ENCODE results near the gene HOMER2. TPM values are rescaled to one million over a fixed set of nuclear protein-coding genes. Genes with fewer than 3 reads are reported as not detected.
"Not testable (repeated sequence)": the region's sequence is repeated elsewhere in the genome, so short reads cannot be mapped to it uniquely, and the experiment has no call there.

Gene HOMER2
- total RNA-seq, 1 donor, result 11.6 TPM

GRCh38 chr15:82900511-82901060 lies 51.9 kb downstream of the HOMER2 start:
- Histone ChIP-seq H3K9me3 (ENCODE audit: low read depth, low read length) (no peaks in the 10 kb centered on the region), H3K79me2 (ENCODE audit: insufficient read depth, low read length) (no peaks in the 10 kb centered on the region), H3K27ac (ENCODE audit: low read depth, low read length) (no peak overlapping the region), H3K36me3 (ENCODE audit: insufficient read depth, low read length) (no peaks in the 10 kb centered on the region), H2AFZ (ENCODE audit: low read length) (no peak overlapping the region), H3K4me3 (ENCODE audit: insufficient read depth, low read length) (no peak overlapping the region), H4K20me1 (ENCODE audit: insufficient read depth, low read length) (no peaks in the 10 kb centered on the region), H3K4me2 (ENCODE audit: insufficient read depth, low read length) (no peak overlapping the region), H3K27me3 (ENCODE audit: insufficient read depth, low read length) (no peaks in the 10 kb centered on the region), H3K4me1 (ENCODE audit: insufficient read depth, low read length) (no peaks in the 10 kb centered on the region)
- no peak for TF ChIP-seq CTCF (IDR thresholded peaks at IDR 0.05; ENCODE audit: extremely low read depth, low read depth, low read length)
- no peak for DNase-seq (ENCODE audit: insufficient read length, low spot score, missing footprints)

- no peaks in the 10 kb centered on the region for H3K4me1 ChIP-seq (ENCODE audit: insufficient read depth, low read length)
- no peak overlapping the region for H3K27ac ChIP-seq (ENCODE audit: low read depth, low read length)
- H2AFZ ChIP-seq (ENCODE audit: low read length), result no peak overlapping the region
- no peaks in the 10 kb centered on the region for H3K79me2 ChIP-seq (ENCODE audit: insufficient read depth, low read length)
- no peak overlapping the region for H3K4me2 ChIP-seq (ENCODE audit: insufficient read depth, low read length)
- H3K27me3 ChIP-seq (ENCODE audit: insufficient read depth, low read length), result no peaks in the 10 kb centered on the region
- H3K9me3 ChIP-seq (ENCODE audit: low read depth, low read length), result no peaks in the 10 kb centered on the region
- no peaks in the 10 kb centered on the region for H3K36me3 ChIP-seq (ENCODE audit: insufficient read depth, low read length)
- no peaks in the 10 kb centered on the region for H4K20me1 ChIP-seq (ENCODE audit: insufficient read depth, low read length)
- H3K4me3 ChIP-seq (ENCODE audit: insufficient read depth, low read length), result no peak overlapping the region
- DNase-seq (ENCODE audit: insufficient read length, low spot score, missing footprints), result no peak
- no peak for TF ChIP-seq CTCF (IDR thresholded peaks at IDR 0.05; ENCODE audit: extremely low read depth, low read depth, low read length)
Observed at GRCh38 chr15:82898961-82899360, 53.6 kb downstream of the HOMER2 start.

GRCh38 chr15:82895983-82896382 lies 56.5 kb downstream of the HOMER2 start:
- Histone ChIP-seq H3K4me2 (ENCODE audit: insufficient read depth, low read length) (no peak overlapping the region), H3K27me3 (ENCODE audit: insufficient read depth, low read length) (no peaks in the 10 kb centered on the region), H3K27ac (ENCODE audit: low read depth, low read length) (no peak overlapping the region), H4K20me1 (ENCODE audit: insufficient read depth, low read length) (no peaks in the 10 kb centered on the region), H3K4me1 (ENCODE audit: insufficient read depth, low read length) (no peaks in the 10 kb centered on the region), H3K9me3 (ENCODE audit: low read depth, low read length) (no peaks in the 10 kb centered on the region), H3K36me3 (ENCODE audit: insufficient read depth, low read length) (no peaks in the 10 kb centered on the region), H3K4me3 (ENCODE audit: insufficient read depth, low read length) (no peak overlapping the region), H2AFZ (ENCODE audit: low read length) (no peak overlapping the region), H3K79me2 (ENCODE audit: insufficient read depth, low read length) (no peaks in the 10 kb centered on the region)
- TF ChIP-seq CTCF (IDR thresholded peaks at IDR 0.05; ENCODE audit: extremely low read depth, low read depth, low read length), result no peak
- DNase-seq (ENCODE audit: insufficient read length, low spot score, missing footprints), result no peak

- H3K4me1 ChIP-seq (ENCODE audit: insufficient read depth, low read length), result no peaks in the 10 kb centered on the region
- H3K4me3 ChIP-seq (ENCODE audit: insufficient read depth, low read length), result no peak overlapping the region
- TF ChIP-seq CTCF (IDR thresholded peaks at IDR 0.05; ENCODE audit: extremely low read depth, low read depth, low read length), result no peak
- no peak for DNase-seq (ENCODE audit: insufficient read length, low spot score, missing footprints)
- H3K36me3 ChIP-seq (ENCODE audit: insufficient read depth, low read length), result no peaks in the 10 kb centered on the region
- H3K79me2 ChIP-seq (ENCODE audit: insufficient read depth, low read length), result no peaks in the 10 kb centered on the region
- no peak overlapping the region for H3K27ac ChIP-seq (ENCODE audit: low read depth, low read length)
- no peak overlapping the region for H2AFZ ChIP-seq (ENCODE audit: low read length)
- no peaks in the 10 kb centered on the region for H3K9me3 ChIP-seq (ENCODE audit: low read depth, low read length)
- H3K27me3 ChIP-seq (ENCODE audit: insufficient read depth, low read length), result no peaks in the 10 kb centered on the region
- no peak overlapping the region for H3K4me2 ChIP-seq (ENCODE audit: insufficient read depth, low read length)
- H4K20me1 ChIP-seq (ENCODE audit: insufficient read depth, low read length), result no peaks in the 10 kb centered on the region
Observed at GRCh38 chr15:82894971-82895520, 57.5 kb downstream of the HOMER2 start.

- not testable (repeated sequence) for DNase-seq (ENCODE audit: insufficient read length, low spot score, missing footprints); H3K79me2 ChIP-seq (ENCODE audit: insufficient read depth, low read length)
Observed at GRCh38 chr15:82893473-82893872, 59.0 kb downstream of the HOMER2 start.

More at GRCh38 chr15:82893473-82893872, 59.0 kb downstream of the HOMER2 start:
- H3K36me3 ChIP-seq (ENCODE audit: insufficient read depth, low read length); H3K4me1 ChIP-seq (ENCODE audit: insufficient read depth, low read length); H3K9me3 ChIP-seq (ENCODE audit: low read depth, low read length); H3K27ac ChIP-seq (ENCODE audit: low read depth, low read length); H3K4me3 ChIP-seq (ENCODE audit: insufficient read depth, low read length); H3K4me2 ChIP-seq (ENCODE audit: insufficient read depth, low read length); H2AFZ ChIP-seq (ENCODE audit: low read length); H4K20me1 ChIP-seq (ENCODE audit: insufficient read depth, low read length); H3K27me3 ChIP-seq (ENCODE audit: insufficient read depth, low read length): not testable (repeated sequence)

All from osteoblast (primary cell).